ENCODE results near the gene KRT16.

DNA sequence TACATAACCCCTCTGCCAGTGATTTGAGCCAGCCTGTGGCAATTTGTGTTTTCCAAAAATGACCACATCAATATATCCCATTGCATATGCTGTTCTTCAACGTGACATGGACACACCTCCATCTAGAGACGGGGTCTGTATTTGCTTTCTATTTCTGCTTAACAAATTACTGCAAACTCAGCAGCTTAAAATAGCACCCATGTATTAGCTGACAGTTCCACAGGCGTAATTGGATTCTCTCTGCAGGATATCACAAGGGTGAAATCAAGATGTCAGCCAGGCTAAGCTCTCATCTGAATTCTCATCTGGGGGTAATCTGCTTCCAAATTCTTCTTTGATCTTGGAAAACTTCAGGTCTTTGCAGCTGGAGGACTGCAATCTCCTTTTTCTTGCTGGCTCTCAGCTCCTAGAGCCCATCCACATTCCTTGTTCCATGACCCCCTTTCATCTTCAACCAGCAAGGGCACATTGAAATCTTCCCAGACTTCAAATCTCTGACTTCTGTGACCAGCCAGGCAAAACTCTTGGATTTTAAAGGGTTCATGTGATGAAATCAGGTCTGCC, 48.9 kb downstream of the KRT16 start:
- TF ChIP-seq POLR2AphosphoS5 (IDR thresholded peaks at IDR 0.05) (no peak), POLR2A (IDR thresholded peaks at IDR 0.05) (no peak), EP300 (IDR thresholded peaks at IDR 0.05) (no peak)
- TF ChIP-seq, protein P1, sequence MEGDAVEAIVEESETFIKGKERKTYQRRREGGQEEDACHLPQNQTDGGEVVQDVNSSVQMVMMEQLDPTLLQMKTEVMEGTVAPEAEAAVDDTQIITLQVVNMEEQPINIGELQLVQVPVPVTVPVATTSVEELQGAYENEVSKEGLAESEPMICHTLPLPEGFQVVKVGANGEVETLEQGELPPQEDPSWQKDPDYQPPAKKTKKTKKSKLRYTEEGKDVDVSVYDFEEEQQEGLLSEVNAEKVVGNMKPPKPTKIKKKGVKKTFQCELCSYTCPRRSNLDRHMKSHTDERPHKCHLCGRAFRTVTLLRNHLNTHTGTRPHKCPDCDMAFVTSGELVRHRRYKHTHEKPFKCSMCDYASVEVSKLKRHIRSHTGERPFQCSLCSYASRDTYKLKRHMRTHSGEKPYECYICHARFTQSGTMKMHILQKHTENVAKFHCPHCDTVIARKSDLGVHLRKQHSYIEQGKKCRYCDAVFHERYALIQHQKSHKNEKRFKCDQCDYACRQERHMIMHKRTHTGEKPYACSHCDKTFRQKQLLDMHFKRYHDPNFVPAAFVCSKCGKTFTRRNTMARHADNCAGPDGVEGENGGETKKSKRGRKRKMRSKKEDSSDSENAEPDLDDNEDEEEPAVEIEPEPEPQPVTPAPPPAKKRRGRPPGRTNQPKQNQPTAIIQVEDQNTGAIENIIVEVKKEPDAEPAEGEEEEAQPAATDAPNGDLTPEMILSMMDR (IDR thresholded peaks at IDR 0.05), result no peak
